ENCODE results near the gene ATP6V0D1.
A peak's percentile ranks its signal among the peaks of the same experiment; 100 is the strongest.

Gene ATP6V0D1

DNA sequence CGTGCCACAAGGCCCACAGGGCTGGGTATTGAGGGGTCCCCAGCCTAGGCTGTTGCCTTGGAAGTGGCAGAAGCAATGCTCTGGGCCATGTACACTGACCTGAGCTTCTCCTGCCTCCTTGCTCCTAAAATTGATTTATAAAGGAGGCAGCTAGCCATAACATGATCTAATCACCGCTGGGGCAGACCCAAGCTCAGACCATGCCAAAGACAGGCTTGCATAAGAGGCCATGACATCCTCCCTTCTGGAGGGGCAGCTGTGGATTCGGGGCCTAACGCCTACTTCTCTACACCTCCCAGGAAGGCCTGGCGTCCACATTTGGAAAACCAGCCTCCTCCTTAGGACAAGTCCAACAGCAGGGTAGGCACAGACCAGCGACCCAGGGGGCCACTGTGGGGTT lies 37.7 kb downstream of the ATP6V0D1 start:
- DNase-seq, result no peak

DNA sequence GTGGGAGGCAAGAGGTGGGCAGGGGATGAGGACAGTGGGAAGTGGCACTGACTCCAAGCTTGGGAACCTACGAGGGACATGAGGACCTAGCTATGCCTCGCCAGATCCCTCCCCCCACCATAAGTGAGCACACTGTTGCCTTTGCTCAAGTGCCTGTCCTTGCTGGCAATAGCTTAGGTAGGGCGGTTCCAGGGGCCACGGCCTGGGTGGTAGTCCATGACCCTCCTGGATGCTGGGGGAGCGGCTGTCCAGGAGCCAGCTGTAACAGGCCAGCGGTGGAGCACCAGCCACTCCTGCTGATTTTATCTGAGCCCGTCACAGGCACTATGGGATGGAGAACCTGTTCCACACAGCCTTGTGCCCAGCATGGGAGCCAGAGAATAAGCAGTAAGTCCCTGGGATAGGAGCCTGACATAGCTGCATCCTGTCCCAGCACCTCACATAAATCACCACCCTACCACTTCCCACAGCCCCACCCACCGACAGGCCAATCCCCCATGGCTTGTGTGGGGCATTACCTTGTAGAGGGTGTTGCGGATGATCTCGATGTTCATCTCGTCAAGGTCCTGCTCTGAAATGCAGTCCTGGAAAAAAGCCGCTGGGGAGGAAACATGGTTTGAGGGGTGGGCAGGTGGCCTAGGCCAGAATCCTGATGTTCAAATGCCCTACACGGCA lies 38.2 kb downstream of the ATP6V0D1 start:
- DNase-seq, result no peak

DNA sequence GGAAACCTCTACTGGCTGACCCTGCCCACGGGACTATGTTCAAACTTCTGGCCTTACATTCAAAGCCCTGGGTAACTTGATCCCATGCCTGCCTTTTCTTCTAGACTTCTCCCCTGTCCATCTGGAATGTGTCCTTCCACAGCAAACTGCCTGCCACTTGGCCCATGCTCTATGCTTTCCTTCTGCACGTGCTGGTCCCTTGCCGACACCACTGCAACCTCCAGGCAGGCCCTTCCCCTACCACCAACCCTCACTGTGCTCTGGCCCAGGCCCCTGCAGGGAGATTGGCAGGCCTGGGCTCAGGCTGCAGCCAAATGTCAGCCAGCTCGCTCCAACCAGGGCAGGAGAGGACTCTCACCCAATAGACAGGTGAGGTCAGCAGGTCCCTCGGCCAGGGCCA lies 39.0 kb downstream of the ATP6V0D1 start:
- no peak for DNase-seq

DNA sequence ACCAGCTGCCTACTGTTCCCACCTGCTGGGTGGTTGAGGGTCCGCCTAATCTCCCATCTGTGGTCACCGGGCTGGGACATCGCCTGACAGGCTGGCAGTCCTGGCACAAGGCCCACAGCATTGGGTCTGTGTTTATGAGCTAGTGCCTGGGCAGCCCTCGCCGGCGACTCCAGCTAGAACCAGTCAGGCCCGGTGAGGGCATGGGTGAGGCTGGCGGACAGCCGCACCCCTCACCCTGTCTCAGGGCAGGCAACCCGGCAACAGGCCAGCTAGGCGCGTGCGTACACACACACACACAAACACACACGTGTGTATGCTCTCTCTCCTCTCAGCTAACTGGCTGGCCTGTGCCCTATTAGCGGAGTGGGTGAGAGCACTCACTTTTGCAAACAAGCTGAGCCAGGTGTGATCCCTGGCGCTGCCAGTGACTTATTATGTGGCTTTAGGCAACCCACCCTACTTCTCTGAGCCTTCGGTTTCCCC lies 39.6 kb downstream of the ATP6V0D1 start:
- peak; percentile 68 for DNase-seq

DNA sequence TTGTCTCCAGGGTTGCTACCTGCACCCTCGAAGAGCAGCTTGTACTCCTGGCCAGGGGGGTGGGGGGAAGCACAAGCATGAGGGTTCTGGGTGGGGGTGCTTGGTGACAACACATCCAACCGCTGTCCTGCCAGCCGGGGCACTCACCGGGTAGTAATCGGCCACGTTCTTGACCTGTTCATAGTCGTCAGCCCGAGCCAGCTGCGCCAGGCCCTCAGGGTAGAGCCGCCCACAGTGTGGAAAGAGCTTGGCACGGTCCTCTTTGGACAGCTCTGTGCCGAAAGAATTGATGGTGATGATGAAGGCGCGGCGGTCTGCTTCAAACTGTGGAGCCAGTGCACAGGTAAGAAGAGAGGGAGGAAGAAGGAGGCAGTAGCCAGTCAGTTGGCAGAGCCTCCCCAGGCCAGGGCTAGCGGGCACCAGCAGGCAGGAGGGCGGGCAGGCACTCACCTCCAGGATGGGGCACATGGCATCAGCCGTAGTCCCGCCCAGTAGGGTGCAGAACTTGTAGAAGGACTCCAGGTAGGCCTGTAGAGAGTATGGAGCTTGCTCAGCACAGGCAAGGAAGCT lies 42.0 kb downstream of the ATP6V0D1 start:
- DNase-seq, result no peak

DNA sequence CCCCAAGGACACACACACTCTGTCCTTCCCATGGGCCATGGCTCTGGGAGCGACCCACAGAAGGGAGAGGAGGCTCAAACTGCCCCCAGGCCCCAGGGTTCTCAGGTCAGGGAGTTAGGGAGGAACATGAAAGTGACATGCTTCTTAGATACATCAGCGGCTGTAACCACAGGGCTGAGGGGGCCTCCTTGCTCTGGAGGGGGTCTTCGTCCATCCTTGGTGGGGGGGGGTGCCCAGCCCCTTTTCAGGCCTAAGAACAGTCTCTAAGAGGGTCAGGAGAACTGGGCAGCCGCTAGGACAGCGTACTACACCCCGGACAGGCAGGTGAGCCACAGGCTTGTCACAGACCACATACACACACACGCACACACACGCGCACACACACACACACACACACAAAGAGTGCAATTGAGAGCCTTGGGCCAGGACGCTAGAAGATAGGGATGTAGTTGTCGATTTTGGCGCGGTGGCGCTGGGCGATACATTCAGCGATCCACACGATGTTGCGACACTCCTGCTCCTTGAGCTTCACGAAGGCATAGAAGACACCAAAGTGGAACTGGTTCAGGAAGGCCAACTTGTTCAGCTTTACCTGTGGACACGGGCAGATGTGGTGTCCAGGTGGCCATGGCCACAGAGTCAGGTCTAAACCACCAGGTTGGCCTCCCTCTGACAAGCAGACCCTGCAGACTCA lies 42.7 kb downstream of the ATP6V0D1 start:
- no peak for DNase-seq

DNA sequence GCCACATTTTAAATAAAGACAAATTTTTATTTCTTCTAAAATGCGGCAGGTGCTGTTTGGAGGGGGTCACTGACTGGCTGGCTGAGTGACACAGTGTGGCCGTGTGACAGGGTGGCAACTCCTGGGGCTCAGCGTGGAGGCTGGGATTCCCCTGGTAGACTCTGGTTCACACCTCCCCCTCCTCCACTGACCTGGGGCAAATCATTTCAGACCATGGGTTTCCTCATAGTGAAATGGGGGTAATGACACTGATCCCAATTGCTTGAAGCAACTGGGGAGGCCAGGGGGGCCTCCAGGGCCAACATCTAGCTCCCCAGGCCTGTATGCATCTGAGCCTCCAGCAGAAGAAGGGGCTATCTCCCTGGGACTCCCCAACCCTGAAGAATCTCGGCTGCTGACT lies 43.4 kb downstream of the ATP6V0D1 start:
- no peak for DNase-seq

DNA sequence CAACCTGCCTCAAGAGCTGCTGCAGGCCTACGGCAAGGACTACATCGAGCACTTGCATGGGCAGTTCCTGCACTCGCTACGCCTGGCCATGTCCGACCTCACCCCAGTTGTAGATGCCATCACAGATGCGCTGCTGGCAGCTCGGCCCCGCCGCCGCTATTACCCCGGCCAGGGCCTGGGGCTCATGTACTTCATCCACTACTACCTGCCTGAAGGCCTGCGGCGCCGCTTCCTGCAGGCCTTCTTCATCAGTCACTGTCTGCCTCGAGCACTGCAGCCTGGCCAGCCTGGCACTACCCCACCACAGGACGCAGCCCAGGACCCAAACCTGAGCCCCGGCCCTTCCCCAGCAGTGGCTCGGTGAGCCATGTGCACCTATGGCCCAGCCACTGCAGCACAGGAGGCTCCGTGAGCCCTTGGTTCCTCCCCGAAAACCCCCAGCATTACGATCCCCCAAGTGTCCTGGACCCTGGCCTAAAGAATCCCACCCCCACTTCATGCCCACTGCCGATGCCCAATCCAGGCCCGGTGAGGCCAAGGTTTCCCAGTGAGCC lies 44.2 kb downstream of the ATP6V0D1 start:
- no peak for DNase-seq

DNA sequence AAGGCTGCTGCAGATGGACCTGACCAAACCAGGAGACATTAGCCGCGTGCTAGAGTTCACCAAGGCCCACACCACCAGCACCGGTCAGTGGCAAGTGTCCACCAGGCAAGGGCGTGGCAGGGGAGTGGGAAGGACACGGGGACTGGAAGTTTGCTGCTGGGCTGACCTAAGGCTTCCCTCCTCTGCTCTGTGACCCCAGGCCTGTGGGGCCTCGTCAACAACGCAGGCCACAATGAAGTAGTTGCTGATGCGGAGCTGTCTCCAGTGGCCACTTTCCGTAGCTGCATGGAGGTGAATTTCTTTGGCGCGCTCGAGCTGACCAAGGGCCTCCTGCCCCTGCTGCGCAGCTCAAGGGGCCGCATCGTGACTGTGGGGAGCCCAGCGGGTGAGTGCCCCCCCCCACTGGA lies 45.2 kb downstream of the ATP6V0D1 start:
- DNase-seq, result no peak

DNA sequence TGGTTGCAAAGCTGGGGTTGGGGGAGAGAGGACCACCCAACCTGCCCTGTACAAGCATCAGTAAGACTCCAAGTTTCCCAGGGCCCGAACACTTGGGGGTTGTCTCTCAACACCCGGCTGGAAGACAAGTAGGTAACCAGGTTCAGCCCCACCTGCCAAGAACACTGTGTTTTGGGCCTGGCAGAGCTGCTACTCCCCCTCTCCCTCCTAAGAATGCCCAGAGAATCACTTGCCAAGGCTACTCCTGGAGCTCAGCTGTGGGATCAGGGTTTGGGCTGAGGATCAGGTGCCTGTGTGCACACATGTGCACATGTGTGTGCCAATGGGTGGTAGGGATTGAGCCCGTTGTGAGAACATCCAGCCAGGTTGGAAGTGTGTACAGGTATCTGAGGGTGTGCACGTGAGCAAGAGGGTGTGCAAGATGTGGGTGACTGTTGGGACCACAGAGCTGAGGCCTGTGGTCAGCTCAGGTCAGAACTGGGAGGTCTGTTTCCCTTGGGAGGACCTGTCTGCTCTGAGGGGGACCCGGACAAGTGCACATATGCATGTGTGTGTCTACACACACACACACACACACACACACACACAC lies 47.7 kb downstream of the ATP6V0D1 start:
- DNase-seq, result no peak

DNA sequence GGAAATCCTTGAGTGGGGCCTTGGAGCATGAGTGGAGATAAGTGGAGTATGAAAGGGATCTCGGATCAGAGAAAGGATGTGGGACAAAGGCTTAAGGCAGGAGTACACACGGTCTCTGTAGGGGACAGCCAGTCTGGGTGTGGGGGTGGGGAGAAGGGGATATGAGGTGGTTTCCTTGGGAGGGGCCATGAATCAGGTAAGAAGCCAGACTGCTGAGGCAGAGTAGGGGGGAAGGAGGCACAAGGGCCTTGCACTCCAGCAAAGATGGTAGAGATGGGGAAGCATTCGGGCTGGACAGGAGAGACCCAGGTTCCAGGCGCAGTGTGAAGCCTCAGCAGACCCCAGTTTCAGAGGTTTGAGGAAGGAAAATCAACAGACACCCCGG lies 48.5 kb downstream of the ATP6V0D1 start:
- no peak for DNase-seq

DNA sequence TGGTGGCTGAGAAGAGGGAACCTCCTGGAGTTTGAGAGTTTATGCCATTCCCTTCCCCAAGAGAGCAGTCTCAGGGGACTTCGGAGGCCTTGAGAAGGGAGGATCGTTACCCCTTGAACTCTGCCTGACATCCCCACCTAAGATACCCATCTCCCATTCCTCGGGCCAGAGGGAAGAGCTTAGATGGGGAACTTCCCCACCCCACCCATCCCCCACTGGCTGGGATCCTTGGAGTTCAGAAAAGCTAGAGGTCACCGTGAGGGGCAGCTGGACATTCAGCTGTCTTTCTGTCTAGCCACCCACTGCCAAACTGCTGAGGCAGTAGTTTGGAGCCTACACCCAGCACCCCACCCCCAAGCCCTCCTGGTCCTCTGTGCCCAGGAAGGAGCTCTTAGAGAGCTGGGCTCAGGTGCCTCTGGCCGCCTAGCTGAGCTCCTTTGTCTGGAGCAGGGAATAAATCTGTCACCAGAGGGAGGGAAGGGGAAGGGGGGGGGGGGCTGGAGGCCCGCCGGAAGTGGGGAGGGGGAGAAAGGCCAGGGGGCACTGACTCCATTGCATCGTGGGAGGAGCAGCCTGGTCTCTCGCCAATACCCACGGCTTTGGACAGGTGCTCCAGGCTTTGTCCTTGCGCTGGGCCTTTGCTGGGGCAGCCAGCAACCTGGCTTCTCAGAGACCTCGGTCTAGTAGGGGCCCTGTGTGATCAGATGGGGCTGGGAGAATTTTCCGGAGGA lies 49.0 kb downstream of the ATP6V0D1 start:
- DNase-seq, result no peak

DNA sequence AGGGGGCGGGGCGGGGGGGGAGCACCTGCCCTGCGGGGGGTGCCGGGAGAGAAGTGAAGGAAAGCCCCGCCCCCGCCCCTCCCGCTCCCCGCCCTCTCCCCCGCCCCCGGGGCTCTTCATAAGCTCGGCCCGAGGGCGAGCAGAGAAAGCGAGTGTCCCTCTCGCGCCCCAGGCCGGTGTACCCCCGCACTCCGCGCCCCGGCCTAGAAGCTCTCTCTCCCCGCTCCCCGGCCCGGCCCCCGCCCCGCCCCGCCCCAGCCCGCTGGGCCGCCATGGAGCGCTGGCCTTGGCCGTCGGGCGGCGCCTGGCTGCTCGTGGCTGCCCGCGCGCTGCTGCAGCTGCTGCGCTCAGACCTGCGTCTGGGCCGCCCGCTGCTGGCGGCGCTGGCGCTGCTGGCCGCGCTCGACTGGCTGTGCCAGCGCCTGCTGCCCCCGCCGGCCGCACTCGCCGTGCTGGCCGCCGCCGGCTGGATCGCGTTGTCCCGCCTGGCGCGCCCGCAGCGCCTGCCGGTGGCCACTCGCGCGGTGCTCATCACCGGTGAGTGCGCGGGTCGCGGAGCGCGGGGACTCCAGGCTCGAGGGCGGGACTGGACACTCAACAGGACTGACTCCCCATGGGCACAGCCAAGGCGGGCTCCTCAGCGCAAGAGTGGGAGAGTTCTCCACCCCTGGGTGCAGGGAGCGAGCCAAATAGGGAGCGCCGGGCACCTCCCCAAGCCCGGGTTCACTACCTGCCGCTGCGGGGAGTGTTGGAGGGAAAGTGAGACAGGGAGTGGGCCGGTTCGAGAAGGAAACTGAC lies 49.8 kb downstream of the ATP6V0D1 start, which contains the start of gene HSD11B2:
HSD11B2 (plus strand) TSS at position 145 of the 798 bp plus-strand sequence; CDS start at position 273, 128 bp downstream.
- peak; percentile 5 for DNase-seq

DNA sequence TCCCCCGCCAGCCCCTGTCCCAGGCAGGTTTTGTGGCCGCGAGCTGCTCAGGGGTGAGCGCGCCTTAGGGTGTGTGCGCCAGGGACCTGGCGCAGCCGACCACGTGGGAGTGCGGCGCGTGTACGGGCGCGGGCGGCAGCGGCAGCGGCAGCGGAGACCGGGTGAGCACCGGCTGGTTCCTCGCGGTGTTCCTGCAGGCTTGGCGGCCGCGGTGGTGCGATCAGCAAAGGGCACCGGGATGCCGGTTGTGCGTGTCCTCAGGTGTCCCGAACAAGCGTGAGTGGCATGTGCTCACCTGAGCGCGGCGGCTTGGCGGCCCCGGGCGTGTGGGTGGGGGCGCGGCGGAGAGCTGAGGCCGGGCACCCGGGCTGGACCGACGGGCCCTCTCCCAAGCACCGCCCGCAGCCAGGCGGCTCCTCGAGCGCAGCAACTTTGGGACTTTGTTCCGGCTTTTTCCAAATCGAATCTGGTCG lies 50.4 kb downstream of the ATP6V0D1 start:
- no peak for DNase-seq

DNA sequence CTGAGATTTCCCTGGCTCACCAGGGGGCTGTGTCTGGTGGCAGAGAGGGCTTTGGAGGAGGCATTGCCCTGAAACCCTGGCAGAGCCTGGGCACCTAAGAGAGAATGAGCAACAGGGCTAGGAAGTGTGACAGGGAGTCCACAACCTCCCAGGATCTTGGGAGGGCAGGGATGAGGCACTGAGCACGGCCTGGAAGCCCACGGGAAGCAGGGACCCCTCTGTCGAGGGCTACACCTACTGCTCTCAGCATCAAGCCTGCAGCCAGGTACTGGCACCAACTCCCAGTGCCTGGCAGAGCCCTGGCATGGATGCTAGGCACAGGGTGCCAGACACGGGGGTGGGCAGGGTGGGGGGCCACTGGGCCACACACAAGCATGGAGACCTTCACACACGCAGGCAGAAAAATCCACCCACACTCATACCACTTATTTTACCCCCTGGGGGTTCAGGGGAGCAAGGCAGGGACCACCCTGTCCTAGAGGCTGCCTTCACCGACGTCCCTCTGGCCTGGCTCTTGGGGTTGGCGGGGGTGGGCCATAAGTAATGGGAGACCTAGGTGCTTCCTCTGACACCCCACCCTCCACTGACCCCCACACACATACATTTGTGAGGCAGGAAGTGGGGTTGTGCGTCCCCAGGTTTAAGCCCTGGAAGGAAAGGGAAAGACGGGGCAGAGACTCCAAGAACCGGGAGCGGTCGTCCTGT lies 51.0 kb downstream of the ATP6V0D1 start:
- no peak for DNase-seq

DNA sequence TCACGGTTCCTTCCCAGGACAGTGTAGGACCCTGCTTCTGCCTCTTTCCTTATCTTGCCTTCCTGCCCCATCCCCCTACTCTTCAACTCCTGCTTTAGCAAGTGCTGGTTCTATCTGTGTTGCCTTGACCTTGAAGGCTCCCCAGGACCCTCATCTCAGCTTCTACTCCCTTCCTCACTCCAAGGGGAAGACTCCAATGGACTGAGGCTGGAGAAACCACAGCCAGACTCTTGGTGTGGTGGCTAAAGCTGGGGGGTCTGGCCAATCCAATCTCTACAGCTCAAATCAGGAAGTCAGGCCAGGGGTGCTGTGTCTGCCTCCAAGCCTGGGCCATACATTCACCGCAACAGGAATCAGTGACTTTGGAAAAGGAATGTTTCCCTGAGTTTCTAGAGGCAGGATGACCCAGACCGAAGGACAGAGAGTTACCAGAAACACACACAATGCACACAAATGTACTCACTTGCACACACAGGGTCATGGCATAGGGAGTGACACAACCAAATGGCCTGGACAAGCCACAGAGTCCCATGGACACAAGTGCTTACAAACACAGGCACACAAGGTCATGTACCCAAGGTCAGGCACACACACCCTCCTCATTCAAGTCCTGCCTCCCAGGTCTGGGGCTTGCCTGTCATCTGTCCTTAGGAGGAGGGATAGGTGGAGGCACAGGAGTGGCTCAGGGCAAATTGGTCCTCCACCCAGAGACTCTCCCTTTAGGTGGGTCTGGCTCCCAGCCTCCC lies 51.7 kb downstream of the ATP6V0D1 start:
- no peak for DNase-seq

DNA sequence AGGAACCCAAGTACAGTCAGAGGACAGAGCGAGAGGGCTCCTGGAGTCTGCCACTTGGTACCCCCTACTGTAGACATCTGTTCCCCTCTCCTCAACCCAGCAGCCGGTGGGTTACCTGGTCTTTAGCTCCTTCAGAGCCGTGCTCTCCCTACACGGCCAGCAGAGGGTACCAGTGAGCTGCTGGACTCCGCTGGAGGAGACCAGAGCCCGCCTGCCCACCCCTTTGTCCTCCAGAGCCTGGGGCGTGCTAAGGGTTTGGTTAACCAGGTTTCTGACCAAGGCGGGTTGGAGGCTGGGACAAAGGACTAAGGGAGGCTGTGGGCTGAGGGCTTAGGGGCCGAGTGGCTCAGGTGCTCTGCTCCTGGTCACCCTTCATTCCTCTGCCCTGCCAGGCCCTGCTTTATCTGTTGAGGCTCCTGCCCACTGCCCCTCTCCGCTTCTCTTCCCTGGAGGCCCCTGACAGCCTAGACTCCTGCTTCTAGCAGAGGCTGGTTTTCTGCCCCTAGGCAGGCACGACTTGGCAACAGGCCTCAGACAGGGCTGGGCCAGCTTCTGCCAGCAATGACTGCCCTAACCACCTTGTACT lies 52.7 kb downstream of the ATP6V0D1 start:
- peak; percentile 49 for DNase-seq

DNA sequence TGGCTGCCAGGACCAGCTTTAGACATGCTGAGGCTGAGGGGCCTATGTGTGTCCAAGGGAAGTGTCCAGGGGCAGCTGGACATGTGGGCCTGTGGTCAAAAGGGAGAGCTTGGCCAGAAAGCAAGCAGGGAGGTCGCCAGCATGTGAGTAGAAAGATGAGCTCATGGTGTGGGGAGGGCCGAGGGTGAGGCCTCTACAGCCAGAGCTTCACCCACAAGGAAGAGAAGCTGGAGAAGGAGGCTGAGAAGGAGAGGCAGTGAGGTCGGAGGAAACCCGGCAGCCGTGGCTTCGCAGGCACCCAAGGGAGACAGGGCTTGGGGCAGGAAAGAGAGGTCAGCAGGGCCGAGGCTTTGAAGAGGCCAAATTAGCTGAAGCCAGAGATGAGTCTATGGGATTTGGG lies 54.0 kb downstream of the ATP6V0D1 start:
- DNase-seq, result no peak

DNA sequence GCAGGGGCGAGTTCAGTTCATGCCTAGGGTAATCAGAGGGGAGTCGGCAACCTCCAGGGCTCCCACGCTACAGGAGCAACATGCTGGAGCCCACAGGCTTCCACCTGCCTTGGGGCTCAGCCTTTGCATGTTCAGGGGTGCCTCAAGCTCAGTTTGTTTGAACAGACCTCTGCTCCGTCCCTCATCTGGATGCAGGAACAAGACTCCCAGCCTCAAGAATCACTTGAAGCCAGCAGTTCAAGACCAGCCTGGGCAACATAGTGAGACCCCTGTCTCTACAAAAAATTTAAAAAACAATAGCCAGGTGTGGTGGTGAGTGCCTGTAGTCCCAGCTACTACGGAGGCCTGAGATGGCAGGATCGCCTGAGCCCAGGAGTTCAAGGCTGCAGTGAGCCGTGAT lies 54.9 kb downstream of the ATP6V0D1 start:
- DNase-seq, result no peak

DNA sequence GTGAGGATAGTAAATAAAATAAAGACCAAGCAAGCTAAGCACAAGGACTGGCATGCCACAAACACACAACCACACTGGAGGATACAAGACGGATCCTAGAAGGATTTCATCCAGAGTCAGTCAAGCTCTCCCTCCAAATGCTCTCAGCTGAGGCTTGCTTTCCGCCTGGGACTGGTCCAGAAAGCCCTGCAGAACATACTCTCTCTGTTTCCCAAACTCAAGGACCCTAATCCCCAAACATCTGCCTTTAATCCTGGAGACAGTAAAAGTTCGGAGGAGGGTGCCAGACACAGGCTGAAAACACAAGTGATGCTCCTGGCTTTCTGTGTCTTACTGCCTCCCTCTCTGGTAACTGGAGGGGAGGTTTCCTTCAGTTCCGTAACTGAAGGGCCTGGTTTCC lies 55.4 kb downstream of the ATP6V0D1 start:
- no peak for DNase-seq

Measured in NCI-H1694 (cell line).